VCaP (cell line): ENCODE results near the gene JAM3.

Experiments used
- H3K27ac ChIP-seq: fragments of 450-650 bp; 2 replicates; pipeline ENCODE4 v1.5.1; 2017
- CTCF ChIP-seq: fragments of 450-650 bp; conservative IDR thresholded peaks from 2 replicates; pipeline ENCODE4 v1.5.1; 2017; ENCODE audit warnings: mild to moderate bottlenecking, moderate library complexity

Gene JAM3

GRCh38 chr11:134138376-134138775, 69.5 kb downstream of the JAM3 start:
- no peak overlapping the region for H3K27ac ChIP-seq
- TF ChIP-seq CTCF, result no peak

GRCh38 chr11:134139303-134139872, 70.5 kb downstream of the JAM3 start:
- TF ChIP-seq CTCF, result no peak
- peak overlapping the region; percentile 32; the same call in 1 of the 2 replicates for H3K27ac ChIP-seq

GRCh38 chr11:134139873-134140331, 71.0 kb downstream of the JAM3 start:
- peak; percentile 96 for TF ChIP-seq CTCF
- peak overlapping the region; percentile 32; the same call in 1 of the 2 replicates for H3K27ac ChIP-seq

- no peak overlapping the region for H3K27ac ChIP-seq
- TF ChIP-seq CTCF, result no peak
Measured at GRCh38 chr11:134140961-134141490, 72.2 kb downstream of the JAM3 start.

GRCh38 chr11:134142536-134142935, 73.7 kb downstream of the JAM3 start:
- TF ChIP-seq CTCF, result no peak
- H3K27ac ChIP-seq, result no peak overlapping the region

GRCh38 chr11:134143801-134144200, 74.9 kb downstream of the JAM3 start:
- no peak for TF ChIP-seq CTCF
- no peak overlapping the region for H3K27ac ChIP-seq

GRCh38 chr11:134144744-134145143, 75.9 kb downstream of the JAM3 start:
- H3K27ac ChIP-seq, result no peak overlapping the region
- TF ChIP-seq CTCF, result no peak
